HCT116 (cell line): ENCODE results near the gene FA2H. TPM values are rescaled to one million over a fixed set of nuclear protein-coding genes. Genes with fewer than 3 reads are reported as not detected.

Experiments
- ATAC-seq: fragments of 200-7000 bp; cut with Tn5 transposase; 2 replicates; pipeline ENCODE4 v1.9.1; 2020; ENCODE audit warnings: mild to moderate bottlenecking, moderate library complexity
- BruUV-seq: library from RNA; stranded (reverse); fragments of 400-500 nt; replicated peaks from 2 replicates; lab custom pipeline; 2021; lab: Mats Ljungman, UMichigan
- CTCF ChIA-PET: fragments of 300-600 bp; sonication (Branson Sonifier 250); formaldehyde crosslinking; loops from one replicate; lab custom pipeline; 2021; ENCODE audit warnings: antibody characterized with exemption; lab: Charles Lee
- POLR2A ChIA-PET: fragments of 300-600, 350-600 bp; sonication (Branson Sonifier 250); formaldehyde crosslinking; loops from one replicate; lab custom pipeline; 2021; ENCODE audit warnings: antibody characterized with exemption; lab: Charles Lee
- RAD21 ChIA-PET, 2 experiments: fragments of 300-600 bp; sonication (Branson Sonifier 250); formaldehyde crosslinking; loops; one replicate each; lab custom pipeline; 2023; ENCODE audit warnings: low total read pairs in 2 of 2; ENCODE audit not compliant: uncharacterized antibody in 2 of 2, unreplicated experiment in 2 of 2, low non-redundant PET in 1 of 2; lab: Charles Lee
- DNase-seq: peaks from one replicate; pipeline ENCODE4 v3.0.0-alpha.2; 2010; ENCODE audit warnings: low read depth, low spot score
- H2AFZ ChIP-seq: fragments of 200-600 bp; shearing (Covaris generic), sonication (generic); 2 replicates; pipeline ENCODE4 v1.6.1; 2017; ENCODE audit warnings: low read depth, mixed run types, mixed read lengths, antibody characterized with exemption, low read length; ENCODE audit not compliant: poor library complexity, severe bottlenecking
- H3K27ac ChIP-seq: 2 replicates; pipeline ENCODE4 v1.5.1; 2012; ENCODE audit warnings: low read depth, low read length
- H3K27me3 ChIP-seq: fragments of 200-600 bp; sonication (generic); 2 replicates; pipeline ENCODE4 v1.6.1; 2016; ENCODE audit warnings: mixed run types, low read length, mixed read lengths; ENCODE audit not compliant: insufficient read depth
- H3K36me3 ChIP-seq, 2 experiments: fragments of 200-500 bp in 1 of 2; fragments of 200-600 bp in 1 of 2; sonication (Bioruptor generic) in 1 of 2; sonication (generic) in 1 of 2; 2 replicates each; pipeline versions ENCODE4 v1.5.1 to v1.6.1; 2014 to 2016; ENCODE audit warnings: low read length in 2 of 2, inconsistent platforms in 1 of 2, mixed read lengths in 1 of 2, mixed run types in 1 of 2; ENCODE audit not compliant: insufficient read depth in 2 of 2, control insufficient read depth in 1 of 2
- H3K4me1 ChIP-seq, 2 experiments: fragments of 200-600 bp in 1 of 2; sonication (generic) in 1 of 2; 2 replicates each; pipeline versions ENCODE4 v1.5.1 to v1.6.1; 2012 to 2017; ENCODE audit warnings: low read length in 2 of 2, inconsistent platforms in 1 of 2, mild to moderate bottlenecking in 1 of 2, mixed read lengths in 1 of 2, mixed run types in 1 of 2, moderate library complexity in 1 of 2; ENCODE audit not compliant: insufficient read depth in 2 of 2, control insufficient read depth in 1 of 2
- H3K4me2 ChIP-seq: fragments of 200-600 bp; sonication (generic); 2 replicates; pipeline ENCODE4 v1.6.1; 2017; ENCODE audit warnings: mixed run types, low read length, mixed read lengths
- H3K4me3 ChIP-seq, 2 experiments: fragments of 200-600 bp in 1 of 2; sonication (generic) in 1 of 2; replicated peaks in 1 of 2; 2 replicates each; pipeline ENCODE4 v1.5.1; 2011 to 2016; ENCODE audit warnings: low read length in 2 of 2, control low read depth in 1 of 2, low read depth in 1 of 2, mild to moderate bottlenecking in 1 of 2, mixed read lengths in 1 of 2, mixed run types in 1 of 2
- H3K79me2 ChIP-seq: fragments of 200-600 bp; sonication (generic); 2 replicates; pipeline ENCODE4 v1.6.1; 2017; ENCODE audit warnings: mild to moderate bottlenecking, mixed run types, low read length, moderate library complexity, mixed read lengths; ENCODE audit not compliant: insufficient read depth
- H3K9ac ChIP-seq: fragments of 200-600 bp; sonication (generic); 2 replicates; pipeline ENCODE4 v1.6.1; 2016; ENCODE audit warnings: low read length, mixed read lengths
- H3K9me2 ChIP-seq: fragments of 200-600 bp; sonication (generic), shearing (Covaris generic); 2 replicates; pipeline ENCODE4 v1.6.1; 2017; ENCODE audit warnings: mixed run types, mild to moderate bottlenecking, moderate library complexity; ENCODE audit not compliant: insufficient read depth
- H3K9me3 ChIP-seq, 2 experiments: fragments of 200-500 bp in 1 of 2; fragments of 200-600 bp in 1 of 2; sonication (Bioruptor generic) in 1 of 2; sonication (generic) in 1 of 2; 2 replicates each; pipeline ENCODE4 v1.6.1; 2014 to 2017; ENCODE audit warnings: low read length in 2 of 2, mixed read lengths in 2 of 2, inconsistent platforms in 1 of 2, low read depth in 1 of 2, mild to moderate bottlenecking in 1 of 2, mixed run types in 1 of 2, moderate library complexity in 1 of 2; ENCODE audit not compliant: control insufficient read depth in 1 of 2, insufficient read depth in 1 of 2
- H4K20me1 ChIP-seq: fragments of 200-600 bp; sonication (generic), shearing (Covaris generic); 2 replicates; pipeline ENCODE4 v1.6.1; 2017; ENCODE audit warnings: mixed run types, mild to moderate bottlenecking, moderate library complexity; ENCODE audit not compliant: insufficient read depth
- EGR1 ChIP-seq: IDR thresholded peaks from 2 replicates; pipeline ENCODE4 v1.6.1; 2012; ENCODE audit warnings: low read depth
- FOSL1 ChIP-seq: IDR thresholded peaks from 2 replicates; pipeline ENCODE4 v1.6.1; 2012; ENCODE audit warnings: low read depth
- POLR2A ChIP-seq: IDR thresholded peaks from 2 replicates; pipeline ENCODE4 v1.7.0; 2011; ENCODE audit warnings: borderline replicate concordance; ENCODE audit not compliant: insufficient read depth, insufficient read length; ENCODE audit errors: extremely low read depth
- POLR2AphosphoS5 ChIP-seq: IDR thresholded peaks from 2 replicates; pipeline ENCODE4 v1.6.1; 2011; ENCODE audit warnings: mild to moderate bottlenecking, low read depth, low read length, moderate library complexity
- RAD21 ChIP-seq: IDR thresholded peaks from 2 replicates; pipeline ENCODE4 v1.6.1; 2012; ENCODE audit warnings: low read depth, mild to moderate bottlenecking
- SRF ChIP-seq: IDR thresholded peaks from 2 replicates; pipeline ENCODE4 v1.6.1; 2012; ENCODE audit warnings: low read depth
- TCF7L2 ChIP-seq: IDR thresholded peaks from 2 replicates; pipeline ENCODE4 v1.7.0; 2011; ENCODE audit warnings: borderline replicate concordance, inconsistent platforms; ENCODE audit not compliant: insufficient read depth, insufficient read length; ENCODE audit errors: extremely low read depth
- ZBTB33 ChIP-seq: IDR thresholded peaks from 2 replicates; pipeline ENCODE4 v1.6.1; 2011; ENCODE audit warnings: mild to moderate bottlenecking, low read length, moderate library complexity; ENCODE audit not compliant: insufficient replicate concordance; ENCODE audit errors: extremely low read depth
- ZFX ChIP-seq: fragments of 450-650 bp; IDR thresholded peaks from 2 replicates; pipeline ENCODE4 v1.6.1; 2017
- ZNF274 ChIP-seq: fragments of 200-500 bp; sonication (Bioruptor generic); IDR thresholded peaks from 2 replicates; pipeline ENCODE4 v1.6.1; 2014; ENCODE audit warnings: mild to moderate bottlenecking, low read depth, low read length, inconsistent platforms
- intact Hi-C: fragments of 100-400 bp; cut with micrococcal nuclease; formaldehyde crosslinking; loops from 2 replicates; pipeline ENCODE4 v1.10.0; 2022
- total RNA-seq: library from RNA; stranded (reverse); gene quantifications from one replicate; pipeline ENCODE4 v1.2.1, GENCODE V29; 2021; ENCODE audit not compliant: unreplicated experiment

The FA2H gene
- total RNA-seq, 1 experiment from 2014 or later = 11.1 TPM

GRCh38 chr16:74744566-74744965 lies 30.1 kb downstream of the FA2H start:
- Histone ChIP-seq H3K4me2 (peak overlapping the region; percentile 87), H3K27me3 (no peaks in the 10 kb centered on the region), H4K20me1 (no peaks in the 10 kb centered on the region), H3K79me2 (no peaks in the 10 kb centered on the region), H3K4me1 (peaks cover 39 to 63% of the 10 kb centered on the region in 2 experiments), H3K9me2 (no peaks in the 10 kb centered on the region), H3K36me3 (no peaks in the 10 kb centered on the region), H3K9me3 (no peaks in the 10 kb centered on the region), H3K9ac (no peak overlapping the region), H3K4me3 (no peak overlapping the region), H3K27ac (peak overlapping the region; percentile 42; the same call in 1 of the 2 replicates), H2AFZ (no peak overlapping the region)
- ATAC-seq = no peak
- ChIA-PET CTCF (interaction anchor here (1.2 kb wide), 1 partner anchor 8 kb away, joined by 3 read pairs; no protein-coding TSS in a partner anchor), POLR2A (interaction anchor here (0.9 kb wide), 1 partner anchor 9 kb away, joined by 3 read pairs; no protein-coding TSS in a partner anchor), RAD21 (no interaction called here)
- DNase-seq = no peak
- TF ChIP-seq RAD21 = no peak
- TF ChIP-seq EGR1 = no peak
- no peak for TF ChIP-seq ZBTB33
- no peak for TF ChIP-seq ZNF274
- no peak for TF ChIP-seq FOSL1
- TF ChIP-seq POLR2AphosphoS5 = no peak
- no peak for TF ChIP-seq TCF7L2
- TF ChIP-seq SRF = no peak
- TF ChIP-seq POLR2A = no peak
- TF ChIP-seq ZFX = no peak
- intact Hi-C loops = no loop called here
- no TSS peak for BruUV-seq
